ENCODE data around the gene ADSL. TPM values are rescaled to one million over a fixed set of nuclear protein-coding genes. Genes with fewer than 3 reads are reported as not detected.

The ADSL gene
- total RNA-seq, 2 experiments from 2014 or later, result 109 to 118 TPM

DNA sequence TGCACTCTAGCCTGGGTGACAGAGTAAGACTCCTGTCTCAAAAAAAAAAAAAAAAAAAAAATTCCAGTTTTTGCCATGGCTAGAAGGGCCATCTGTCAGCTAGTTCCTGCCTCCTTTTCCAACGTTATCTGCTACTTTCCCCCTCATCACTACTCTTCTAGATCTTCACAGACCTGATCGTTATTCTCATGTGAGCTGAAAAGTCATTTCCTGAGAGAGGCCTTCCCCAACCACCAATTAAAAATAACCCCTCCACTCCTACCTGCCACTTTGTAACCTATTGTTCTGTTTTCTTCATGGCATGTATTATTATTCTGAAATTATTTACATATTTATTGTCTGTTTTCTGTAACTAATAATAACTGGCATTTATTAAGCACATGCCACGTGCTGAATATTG lies 48.3 kb downstream of the ADSL start:
- DNase-seq (no peak), ATAC-seq (no peak)
- POLR2A ChIA-PET, result no interaction called here
- H3K4me1 Mint-ChIP-seq (ENCODE audit: low read depth), result peaks cover 37% of the 10 kb centered on the region
- no peaks in the 10 kb centered on the region for H3K27me3 Mint-ChIP-seq (ENCODE audit: low read depth)
- H3K27ac Mint-ChIP-seq, result peak overlapping the region; percentile 11
- CTCF ChIA-PET, result interaction anchor here (0.8 kb wide), 1 partner anchor 10 kb away, joined by 3 read pairs; no protein-coding TSS in a partner anchor
- H3K4me3 Mint-ChIP-seq, result no peak overlapping the region
- no peaks in the 10 kb centered on the region for H3K9me3 Mint-ChIP-seq (ENCODE audit: insufficient read depth)
- H3K36me3 Mint-ChIP-seq (ENCODE audit: low read depth), result peaks cover 29% of the 10 kb centered on the region

- POLR2A ChIA-PET, result interaction anchor here (0.8 kb wide), 1 partner anchor 11 kb away, joined by 3 read pairs; no protein-coding TSS in a partner anchor
- peaks cover 31% of the 10 kb centered on the region for H3K36me3 Mint-ChIP-seq (ENCODE audit: low read depth)
- no peaks in the 10 kb centered on the region for H3K27me3 Mint-ChIP-seq (ENCODE audit: low read depth)
- no peak for DNase-seq
- CTCF ChIA-PET, result interaction anchor here (0.8 to 2.1 kb wide), 4 partner anchors 10 to 47 kb away, joined by 3 to 6 read pairs (median 4); no protein-coding TSS in a partner anchor
- no peak for ATAC-seq
- peaks cover 45% of the 10 kb centered on the region for H3K4me1 Mint-ChIP-seq (ENCODE audit: low read depth)
- H3K9me3 Mint-ChIP-seq (ENCODE audit: insufficient read depth), result no peaks in the 10 kb centered on the region
- H3K4me3 Mint-ChIP-seq, result no peak overlapping the region
- no peak overlapping the region for H3K27ac Mint-ChIP-seq
Observed at GRCh38 chr22:40395607-40396006, 49.3 kb downstream of the ADSL start.

GRCh38 chr22:40396882-40397281 lies 50.6 kb downstream of the ADSL start:
- ChIA-PET POLR2A (interaction anchor here (0.8 kb wide), 1 partner anchor 24 kb away, joined by 3 read pairs; no protein-coding TSS in a partner anchor), CTCF (interaction anchor here (1.2 to 4.1 kb wide), 4 partner anchors 12 to 220 kb away, joined by 3 to 30 read pairs (median 6); partner anchors contain the start of gene TNRC6B)
- Mint-ChIP-seq H3K27ac (no peak overlapping the region), H3K27me3 (ENCODE audit: low read depth) (no peaks in the 10 kb centered on the region), H3K9me3 (ENCODE audit: insufficient read depth) (no peaks in the 10 kb centered on the region), H3K36me3 (ENCODE audit: low read depth) (peaks cover 37% of the 10 kb centered on the region), H3K4me1 (ENCODE audit: low read depth) (peaks cover 55% of the 10 kb centered on the region), H3K4me3 (no peak overlapping the region)
- DNase-seq (no peak), ATAC-seq (no peak)

GRCh38 chr22:40397396-40397795 lies 51.1 kb downstream of the ADSL start:
- Mint-ChIP-seq H3K27ac (peak overlapping the region; percentile 74), H3K4me1 (ENCODE audit: low read depth) (peaks cover 57% of the 10 kb centered on the region), H3K9me3 (ENCODE audit: insufficient read depth) (no peaks in the 10 kb centered on the region), H3K36me3 (ENCODE audit: low read depth) (peaks cover 40% of the 10 kb centered on the region), H3K4me3 (no peak overlapping the region), H3K27me3 (ENCODE audit: low read depth) (no peaks in the 10 kb centered on the region)
- POLR2A ChIA-PET, result interaction anchor here (0.7 kb wide), 1 partner anchor 27 kb away, joined by 6 read pairs; the partner anchor contains the start of gene SGSM3
- CTCF ChIA-PET, result interaction anchor here (1.4 to 4.1 kb wide), 3 partner anchors 13 to 220 kb away, joined by 3 to 30 read pairs (median 6); partner anchors contain the start of gene TNRC6B
- no peak for ATAC-seq
- no peak for DNase-seq

DNA sequence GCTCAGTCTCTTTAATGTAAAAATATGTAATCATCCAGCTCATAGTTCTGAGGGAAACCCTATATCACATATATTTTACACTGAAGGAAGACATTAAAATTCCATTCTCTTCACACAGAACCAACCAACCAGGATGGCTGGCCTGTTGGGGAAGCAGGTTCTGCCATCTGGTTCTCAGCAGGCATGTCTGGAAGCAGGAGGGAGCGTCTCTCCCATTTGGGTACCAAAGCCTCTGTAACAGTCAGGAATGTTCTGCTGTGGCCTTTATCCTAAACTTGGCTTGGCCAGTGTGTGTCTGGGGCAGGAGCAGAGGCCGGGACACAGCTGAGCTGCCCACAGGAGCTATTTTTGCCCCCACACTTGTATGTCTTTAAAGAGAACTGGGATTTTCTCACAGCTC lies 53.3 kb downstream of the ADSL start:
- CTCF ChIA-PET, result interaction anchor here (0.9 to 4.1 kb wide), 8 partner anchors 9 to 246 kb away, joined by 3 to 30 read pairs (median 4); partner anchors contain the start of gene SGSM3
- H3K27ac Mint-ChIP-seq, result peak overlapping the region; percentile 92
- H3K4me3 Mint-ChIP-seq, result peak overlapping the region; percentile 64
- H3K4me1 Mint-ChIP-seq (ENCODE audit: low read depth), result peaks cover 76% of the 10 kb centered on the region
- DNase-seq (no peak), ATAC-seq (no peak)
- H3K27me3 Mint-ChIP-seq (ENCODE audit: low read depth), result no peaks in the 10 kb centered on the region
- no peaks in the 10 kb centered on the region for H3K9me3 Mint-ChIP-seq (ENCODE audit: insufficient read depth)
- POLR2A ChIA-PET, result interaction anchor here (1.0 to 1.4 kb wide), 2 partner anchors 8 to 30 kb away, joined by 3 to 4 read pairs; no protein-coding TSS in a partner anchor
- H3K36me3 Mint-ChIP-seq (ENCODE audit: low read depth), result peaks cover 56% of the 10 kb centered on the region

DNA sequence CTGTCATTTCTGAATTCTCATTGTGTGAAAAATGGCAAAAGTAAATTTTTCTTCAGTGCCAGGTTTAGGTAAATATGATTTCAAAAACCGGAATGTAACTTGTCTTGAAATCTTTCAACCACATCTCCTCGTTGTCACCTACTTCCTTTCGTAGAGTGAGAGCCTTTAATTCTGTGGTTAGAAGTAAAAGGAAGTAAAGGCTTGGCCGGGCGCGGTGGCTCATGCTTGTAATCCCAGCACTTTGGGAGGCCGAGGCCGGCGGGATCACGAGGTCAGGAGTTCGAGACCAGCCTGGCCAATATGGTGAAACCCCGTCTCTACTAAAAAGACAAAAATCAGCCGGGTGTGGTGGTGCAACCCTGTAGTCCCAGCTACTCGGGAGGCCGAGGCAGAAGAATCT lies 53.9 kb downstream of the ADSL start:
- H3K27me3 Mint-ChIP-seq (ENCODE audit: low read depth), result no peaks in the 10 kb centered on the region
- peaks cover 56% of the 10 kb centered on the region for H3K36me3 Mint-ChIP-seq (ENCODE audit: low read depth)
- peak overlapping the region; percentile 64 for H3K4me3 Mint-ChIP-seq
- ChIA-PET POLR2A (interaction anchor here (0.6 to 1.4 kb wide), 4 partner anchors 8 to 1026 kb away, joined by 3 to 6 read pairs (median 4); no protein-coding TSS in a partner anchor), CTCF (interaction anchor here (0.9 to 4.1 kb wide), 6 partner anchors 8 to 245 kb away, joined by 3 to 30 read pairs (median 4); no protein-coding TSS in a partner anchor)
- H3K9me3 Mint-ChIP-seq (ENCODE audit: insufficient read depth), result no peaks in the 10 kb centered on the region
- DNase-seq (peak; percentile 82), ATAC-seq (peak; percentile 32)
- H3K4me1 Mint-ChIP-seq (ENCODE audit: low read depth), result peaks cover 74% of the 10 kb centered on the region
- peak overlapping the region; percentile 92 for H3K27ac Mint-ChIP-seq

GRCh38 chr22:40401532-40401931 lies 55.2 kb downstream of the ADSL start:
- POLR2A ChIA-PET, result interaction anchor here (0.6 to 1.4 kb wide), 5 partner anchors 19 to 357 kb away, joined by 3 to 4 read pairs (median 3); no protein-coding TSS in a partner anchor
- Mint-ChIP-seq H3K27me3 (ENCODE audit: low read depth) (no peaks in the 10 kb centered on the region), H3K4me1 (ENCODE audit: low read depth) (peaks cover 67% of the 10 kb centered on the region), H3K4me3 (peak overlapping the region; percentile 60), H3K36me3 (ENCODE audit: low read depth) (peaks cover 56% of the 10 kb centered on the region), H3K27ac (peak overlapping the region; percentile 97), H3K9me3 (ENCODE audit: insufficient read depth) (no peaks in the 10 kb centered on the region)
- peak; percentile 75 for DNase-seq
- ATAC-seq, result peak; percentile 90
- CTCF ChIA-PET, result interaction anchor here (0.5 to 1.1 kb wide), 2 partner anchors 244 to 546 kb away, joined by 3 to 4 read pairs; no protein-coding TSS in a partner anchor

DNA sequence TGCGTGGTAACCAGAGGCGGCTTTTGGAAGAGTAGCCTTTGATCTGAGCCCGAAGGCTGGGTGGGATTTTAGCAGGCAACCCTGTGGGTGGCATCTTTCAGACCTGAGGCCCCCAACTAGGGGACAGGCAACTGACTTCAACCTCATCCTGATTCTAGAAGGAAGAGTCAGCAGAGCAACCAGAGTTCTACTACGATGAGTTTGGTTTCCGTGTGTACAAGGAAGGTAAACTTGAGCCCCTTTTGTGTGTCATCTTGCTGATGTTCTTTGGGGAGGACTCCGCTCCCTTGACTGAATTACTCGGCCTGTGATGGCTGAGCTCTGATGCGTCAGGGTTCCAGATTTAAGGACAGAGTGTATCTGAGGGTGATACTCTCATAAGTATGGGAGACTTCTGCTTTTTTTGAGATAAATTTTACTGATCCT lies 55.7 kb downstream of the ADSL start:
- CTCF ChIA-PET, result interaction anchor here (0.5 kb wide), 1 partner anchor 546 kb away, joined by 3 read pairs; no protein-coding TSS in a partner anchor
- peak overlapping the region; percentile 97 for H3K27ac Mint-ChIP-seq
- H3K4me3 Mint-ChIP-seq, result peak overlapping the region; percentile 60
- peaks cover 62% of the 10 kb centered on the region for H3K4me1 Mint-ChIP-seq (ENCODE audit: low read depth)
- peak; percentile 43 for ATAC-seq
- H3K27me3 Mint-ChIP-seq (ENCODE audit: low read depth), result no peaks in the 10 kb centered on the region
- DNase-seq, result peak; percentile 52
- H3K36me3 Mint-ChIP-seq (ENCODE audit: low read depth), result peaks cover 57% of the 10 kb centered on the region
- POLR2A ChIA-PET, result interaction anchor here (0.6 kb wide), 1 partner anchor 20 kb away, joined by 3 read pairs; no protein-coding TSS in a partner anchor
- H3K9me3 Mint-ChIP-seq (ENCODE audit: insufficient read depth), result no peaks in the 10 kb centered on the region

- Mint-ChIP-seq H3K27ac (peak overlapping the region; percentile 97), H3K27me3 (ENCODE audit: low read depth) (no peaks in the 10 kb centered on the region), H3K4me1 (ENCODE audit: low read depth) (peaks cover 56% of the 10 kb centered on the region), H3K4me3 (peak overlapping the region; percentile 37), H3K9me3 (ENCODE audit: insufficient read depth) (no peaks in the 10 kb centered on the region), H3K36me3 (ENCODE audit: low read depth) (peaks cover 56% of the 10 kb centered on the region)
- CTCF ChIA-PET, result interaction anchor here (1.3 to 1.6 kb wide), 2 partner anchors 18 to 34 kb away, joined by 5 to 6 read pairs; no protein-coding TSS in a partner anchor
- no peak for DNase-seq
- no peak for ATAC-seq
- POLR2A ChIA-PET, result interaction anchor here (0.6 kb wide), 1 partner anchor 131 kb away, joined by 3 read pairs; no protein-coding TSS in a partner anchor
Observed at GRCh38 chr22:40403141-40403540, 56.8 kb downstream of the ADSL start.

DNA sequence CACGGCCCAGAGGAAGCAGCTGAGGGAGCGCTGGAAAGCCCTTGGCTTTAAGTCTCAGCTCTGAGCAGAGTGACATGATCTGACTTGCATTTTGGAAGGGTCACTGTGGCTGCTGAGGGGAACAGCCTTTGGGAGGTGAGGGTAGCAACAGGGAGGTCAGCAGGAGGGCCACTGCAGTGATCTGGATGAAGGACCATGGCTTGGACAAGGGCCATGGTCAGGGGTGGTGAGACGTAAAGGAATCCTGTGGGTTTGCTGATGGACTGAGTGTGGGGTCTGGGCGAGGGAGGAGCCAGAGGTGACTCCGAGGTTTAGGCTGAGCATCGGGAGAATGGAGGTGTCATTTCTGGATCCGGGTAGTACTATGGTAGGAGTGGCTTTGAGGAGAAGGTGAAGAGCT lies 57.4 kb downstream of the ADSL start:
- DNase-seq (no peak), ATAC-seq (no peak)
- Mint-ChIP-seq H3K4me3 (no peak overlapping the region), H3K9me3 (ENCODE audit: insufficient read depth) (no peaks in the 10 kb centered on the region), H3K27me3 (ENCODE audit: low read depth) (no peaks in the 10 kb centered on the region), H3K4me1 (ENCODE audit: low read depth) (peaks cover 55% of the 10 kb centered on the region), H3K27ac (peak overlapping the region; percentile 97), H3K36me3 (ENCODE audit: low read depth) (peaks cover 52% of the 10 kb centered on the region)
- POLR2A ChIA-PET, result interaction anchor here (0.6 kb wide), 1 partner anchor 130 kb away, joined by 3 read pairs; no protein-coding TSS in a partner anchor
- CTCF ChIA-PET, result interaction anchor here (1.3 to 1.6 kb wide), 2 partner anchors 18 to 33 kb away, joined by 5 to 6 read pairs; no protein-coding TSS in a partner anchor

DNA sequence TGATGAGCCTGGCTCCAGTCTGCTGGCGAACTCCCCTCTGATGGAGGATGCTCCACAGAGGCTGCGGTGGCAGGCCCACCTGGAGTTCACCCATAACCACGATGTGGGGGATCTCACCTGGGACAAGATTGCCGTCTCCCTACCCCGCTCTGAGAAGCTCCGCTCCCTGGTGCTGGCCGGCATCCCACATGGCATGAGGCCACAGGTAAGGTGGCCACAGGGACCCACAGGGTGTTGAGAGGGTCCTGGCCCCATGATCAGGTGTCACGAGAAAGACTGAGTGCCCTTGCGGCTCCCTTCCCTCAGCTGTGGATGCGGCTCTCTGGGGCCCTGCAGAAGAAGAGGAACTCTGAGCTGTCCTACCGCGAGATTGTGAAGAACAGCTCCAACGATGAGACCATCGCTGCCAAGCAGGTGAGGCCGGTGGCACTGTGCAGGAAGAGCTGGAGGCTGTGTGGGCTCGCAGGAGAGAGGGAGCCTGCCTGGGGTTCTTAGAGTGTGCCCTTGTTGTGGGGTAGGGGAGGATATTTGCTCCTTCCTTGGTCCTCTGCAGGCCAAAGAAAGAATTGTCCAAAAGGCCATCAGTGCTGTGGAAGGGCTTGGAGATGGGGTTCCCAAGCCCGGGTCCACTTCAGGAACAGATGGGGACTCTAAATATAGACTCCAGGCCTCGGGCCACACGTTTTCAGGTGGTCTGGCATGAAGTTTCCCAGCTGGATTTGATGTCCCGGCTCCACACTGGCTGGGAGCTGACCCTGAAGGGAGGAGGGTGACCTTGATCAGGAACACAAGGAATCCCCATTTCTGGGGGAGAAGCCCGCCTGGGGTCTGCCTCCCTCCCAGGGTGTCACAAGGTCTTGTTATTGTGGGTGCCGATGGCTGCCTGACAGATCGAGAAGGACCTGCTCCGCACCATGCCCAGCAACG lies 58.2 kb downstream of the ADSL start:
- ChIA-PET CTCF (interaction anchor here (1.3 kb wide), 1 partner anchor 19 kb away, joined by 5 read pairs; no protein-coding TSS in a partner anchor), POLR2A (interaction anchor here (0.6 kb wide), 1 partner anchor 11 kb away, joined by 3 read pairs; no protein-coding TSS in a partner anchor)
- H3K4me3 Mint-ChIP-seq, result no peak overlapping the region

More for the DNA sequence above, 58.2 kb downstream of the ADSL start:
- no peak for ATAC-seq
- Mint-ChIP-seq H3K4me1 (ENCODE audit: low read depth) (peaks cover 50% of the 10 kb centered on the region), H3K27ac (peak overlapping the region; percentile 60), H3K27me3 (ENCODE audit: low read depth) (no peaks in the 10 kb centered on the region), H3K9me3 (ENCODE audit: insufficient read depth) (no peaks in the 10 kb centered on the region), H3K36me3 (ENCODE audit: low read depth) (peaks cover 54% of the 10 kb centered on the region)
- no peak for DNase-seq

Measured in activated CD8-positive, alpha-beta T cell treated with anti-CD3 and anti-CD28 coated beads, Interleukin-2, amount 10 ng/mL, durations not matched to agents 7 days and 5 days (primary cell).